Smooth muscle cell (in vitro differentiated cells): ENCODE data around the gene ROR2. TPM values are rescaled to one million over a fixed set of nuclear protein-coding genes. Genes with fewer than 3 reads are reported as not detected.

Experiments
- DNase-seq: peaks from one replicate; lab custom pipeline; 2025; ENCODE audit not compliant: unreplicated experiment; lab: John Stamatoyannopoulos, UW
- H2AFZ ChIP-seq: fragments of 200-600 bp; sonication (generic); 2 replicates; pipeline ENCODE4 v1.6.0; 2016; ENCODE audit warnings: antibody characterized with exemption, low read depth, mild to moderate bottlenecking
- H3F3A ChIP-seq: fragments of 200-600 bp; sonication (generic); 2 replicates; pipeline ENCODE4 v1.6.0; 2017; ENCODE audit warnings: antibody characterized with exemption, low read depth
- H3K27ac ChIP-seq: fragments of 200-600 bp; sonication (generic); 2 replicates; pipeline ENCODE4 v1.5.1; 2016; ENCODE audit warnings: low read depth, mild to moderate bottlenecking
- H3K27me3 ChIP-seq: fragments of 200-600 bp; sonication (generic); 2 replicates; pipeline ENCODE4 v1.6.1; 2016; ENCODE audit warnings: low read depth, mild to moderate bottlenecking
- H3K36me3 ChIP-seq: fragments of 200-600 bp; sonication (generic); 2 replicates; pipeline ENCODE4 v1.5.1; 2016; ENCODE audit warnings: low read depth
- H3K4me1 ChIP-seq: fragments of 200-600 bp; sonication (generic); 2 replicates; pipeline ENCODE4 v1.5.1; 2016; ENCODE audit warnings: low read depth
- H3K4me2 ChIP-seq: fragments of 200-600 bp; sonication (generic); 2 replicates; pipeline ENCODE4 v1.6.0; 2016; ENCODE audit warnings: mild to moderate bottlenecking
- H3K4me3 ChIP-seq: fragments of 200-600 bp; sonication (generic); 2 replicates; pipeline ENCODE4 v1.5.1; 2016; ENCODE audit warnings: mild to moderate bottlenecking
- H3K79me2 ChIP-seq: fragments of 200-600 bp; sonication (generic); 2 replicates; pipeline ENCODE4 v1.6.0; 2016; ENCODE audit warnings: low read depth, mild to moderate bottlenecking
- H3K9ac ChIP-seq: fragments of 200-600 bp; sonication (generic); 2 replicates; pipeline ENCODE4 v1.6.0; 2016; ENCODE audit warnings: low read depth
- H3K9me3 ChIP-seq: fragments of 200-600 bp; sonication (generic); replicated peaks from 2 replicates; pipeline ENCODE4 v1.5.1; 2016; ENCODE audit warnings: low read depth
- H4K20me1 ChIP-seq: fragments of 200-600 bp; sonication (generic); 2 replicates; pipeline ENCODE4 v1.6.0; 2016; ENCODE audit warnings: low read depth
- CTCF ChIP-seq: fragments of 200-600 bp; sonication (generic); IDR thresholded peaks from 2 replicates; pipeline ENCODE4 v1.5.1; 2017; ENCODE audit warnings: borderline replicate concordance, mild to moderate bottlenecking, antibody characterized with exemption; ENCODE audit not compliant: insufficient read depth, poor library complexity, severe bottlenecking
- WGBS: methylation state at CpG from one replicate; pipeline ENCODE4 v1.1.7; 2016; ENCODE audit warnings: low lambda C conversion rate; 5-methylcytosine and 5-hydroxymethylcytosine counted together
- polyA plus RNA-seq: library from polyadenylated mRNA; unstranded; fragments of >200 nt; fragmentation: Nextera tagmentation; extraction: Ambion mirVana; gene quantifications from 2 replicates; pipeline ENCODE4 v1.2.1, GENCODE V29; 2016
- total RNA-seq: library from RNA; depleted of rRNA; stranded (reverse); fragments of >200 nt; gene quantifications from 2 replicates; pipeline ENCODE4 v1.2.3, GENCODE V29; 2014

The ROR2 gene
- total and polyA plus RNA-seq, 2 experiments from 2014 or later = 16.7 to 21.7 TPM

- Histone ChIP-seq H2AFZ (no peak overlapping the region), H3K4me1 (peaks cover 43% of the 10 kb centered on the region), H3F3A (peaks cover 4% of the 10 kb centered on the region), H3K9ac (no peak overlapping the region), H3K4me2 (peak overlapping the region; percentile 75), H3K27ac (no peak overlapping the region), H3K36me3 (no peaks in the 10 kb centered on the region), H3K79me2 (peaks cover 9% of the 10 kb centered on the region), H3K27me3 (no peaks in the 10 kb centered on the region), H3K9me3 (no peaks in the 10 kb centered on the region), H4K20me1 (peaks cover 44% of the 10 kb centered on the region), H3K4me3 (no peak overlapping the region)
- 87% methylated on average over 1 of the region's 1 CpG for WGBS
- DNase-seq = no peak
- no peak for TF ChIP-seq CTCF
Observed at GRCh38 chr9:91905237-91905650, 44.8 kb downstream of the ROR2 start.

GRCh38 chr9:91904588-91905236 is 45.3 kb downstream of the ROR2 start:
- WGBS = 96% methylated on average over 10 of the region's 10 CpGs
- H2AFZ ChIP-seq = no peak overlapping the region
- H3K36me3 ChIP-seq = no peaks in the 10 kb centered on the region
- H3K4me3 ChIP-seq = no peak overlapping the region
- H3K27ac ChIP-seq = no peak overlapping the region
- H3F3A ChIP-seq = peaks cover 6% of the 10 kb centered on the region
- H3K79me2 ChIP-seq = peaks cover 5% of the 10 kb centered on the region
- no peaks in the 10 kb centered on the region for H3K27me3 ChIP-seq
- H3K4me2 ChIP-seq = no peak overlapping the region
- TF ChIP-seq CTCF = no peak
- H3K4me1 ChIP-seq = peaks cover 49% of the 10 kb centered on the region
- H3K9me3 ChIP-seq = no peaks in the 10 kb centered on the region
- no peak for DNase-seq
- H3K9ac ChIP-seq = no peak overlapping the region
- peaks cover 49% of the 10 kb centered on the region for H4K20me1 ChIP-seq

GRCh38 chr9:91903126-91903911 is 46.7 kb downstream of the ROR2 start:
- Histone ChIP-seq H3K9ac (no peak overlapping the region), H3K4me3 (no peak overlapping the region), H3K27ac (peak overlapping the region; percentile 45), H3K27me3 (no peaks in the 10 kb centered on the region), H4K20me1 (peaks cover 53% of the 10 kb centered on the region), H3K4me1 (peaks cover 50% of the 10 kb centered on the region), H2AFZ (no peak overlapping the region), H3F3A (peaks cover 6% of the 10 kb centered on the region), H3K9me3 (no peaks in the 10 kb centered on the region), H3K36me3 (no peaks in the 10 kb centered on the region), H3K79me2 (peaks cover 5% of the 10 kb centered on the region), H3K4me2 (peak overlapping the region; percentile 27)
- no peak for DNase-seq
- no peak for TF ChIP-seq CTCF
- 44% methylated on average over 12 of the region's 12 CpGs for WGBS
